Glutamatergic neuron (in vitro differentiated cells): ENCODE measurements around the gene COX19. TPM values are rescaled to one million over a fixed set of nuclear protein-coding genes. Genes with fewer than 3 reads are reported as not detected.

ENCODE experiments used
- DNase-seq: peaks from one replicate; pipeline ENCODE4 v3.0.0; 2022
- H3K27ac Mint-ChIP-seq: one replicate; pipeline ENCODE4 v1.8.0; 2020; ENCODE audit warnings: mild to moderate bottlenecking, mixed read lengths, inconsistent platforms; ENCODE audit not compliant: unreplicated experiment
- H3K27me3 Mint-ChIP-seq: one replicate; pipeline ENCODE4 v1.8.0; 2020; ENCODE audit warnings: mild to moderate bottlenecking, moderate library complexity, mixed read lengths, inconsistent platforms; ENCODE audit not compliant: unreplicated experiment
- H3K36me3 Mint-ChIP-seq: one replicate; pipeline ENCODE4 v1.8.0; 2020; ENCODE audit warnings: mild to moderate bottlenecking, mixed read lengths, inconsistent platforms; ENCODE audit not compliant: unreplicated experiment
- H3K4me1 Mint-ChIP-seq: one replicate; pipeline ENCODE4 v1.8.0; 2020; ENCODE audit warnings: mild to moderate bottlenecking, low read depth, mixed read lengths, inconsistent platforms; ENCODE audit not compliant: unreplicated experiment
- H3K4me3 Mint-ChIP-seq: one replicate; pipeline ENCODE4 v1.8.0; 2020; ENCODE audit warnings: mild to moderate bottlenecking, mixed read lengths, inconsistent platforms; ENCODE audit not compliant: unreplicated experiment
- H3K9me3 Mint-ChIP-seq: one replicate; pipeline ENCODE4 v1.8.0; 2020; ENCODE audit warnings: mild to moderate bottlenecking, moderate library complexity, mixed read lengths, inconsistent platforms; ENCODE audit not compliant: unreplicated experiment
- total RNA-seq: library from RNA; stranded (reverse); fragmentation: NEBNext Ultra II Directional; extraction: Animal tissue kit (Norgen Biotek cat#: 25700); gene quantifications from one replicate; pipeline ENCODE4 v1.2.1, GENCODE V29; 2021; ENCODE audit not compliant: unreplicated experiment
- TF ChIP-seq, protein P1 (sequence below): fragments of 200-600 bp; sonication (generic); IDR thresholded peaks from one replicate; pipeline ENCODE4 v1.5.0; 2021; ENCODE audit not compliant: partially characterized antibody, unreplicated experiment

COX19 gene
- total RNA-seq, 1 donor from 2014 or later: 18.4 TPM

DNA sequence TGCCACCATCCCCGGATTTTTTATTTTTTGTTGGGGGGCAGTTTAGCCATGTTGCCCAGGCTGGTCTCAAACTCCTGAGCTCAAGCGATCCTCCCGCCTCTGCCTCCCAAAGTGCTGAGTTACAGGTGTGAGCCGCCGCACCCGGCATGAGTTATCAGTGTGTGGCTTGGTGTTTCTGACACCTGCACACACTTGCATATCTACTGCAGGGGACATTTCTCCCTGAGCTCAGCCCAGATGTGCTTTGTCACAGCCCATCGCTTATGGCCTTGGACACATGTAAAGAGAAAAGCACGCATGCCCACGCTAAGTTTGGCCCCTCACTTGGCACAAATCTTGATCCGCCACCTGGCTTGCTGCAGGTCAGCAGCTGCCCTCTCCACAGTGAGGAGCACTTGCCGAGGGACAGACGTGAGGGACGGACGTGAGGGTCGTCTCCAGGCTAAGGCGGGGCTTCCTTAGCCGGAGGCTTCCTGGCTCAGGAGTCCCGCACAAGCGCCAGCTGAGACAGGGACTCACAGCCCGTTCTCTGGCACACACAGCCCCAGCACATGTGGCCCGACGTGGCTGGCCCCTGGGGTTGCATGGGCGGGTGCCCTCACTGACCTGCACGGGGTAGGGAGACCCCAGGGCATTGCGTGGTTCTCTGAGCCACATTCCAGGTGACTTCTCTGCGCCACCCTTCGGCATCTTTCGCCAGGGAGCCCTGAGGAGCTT lies 19.4 kb upstream of the COX19 start:
- no peak overlapping the region for H3K27ac Mint-ChIP-seq
- peaks cover 2% of the 10 kb centered on the region for H3K27me3 Mint-ChIP-seq
- no peak overlapping the region for H3K4me3 Mint-ChIP-seq
- H3K36me3 Mint-ChIP-seq: no peaks in the 10 kb centered on the region
- H3K4me1 Mint-ChIP-seq: peaks cover 10% of the 10 kb centered on the region
- TF ChIP-seq, protein P1, sequence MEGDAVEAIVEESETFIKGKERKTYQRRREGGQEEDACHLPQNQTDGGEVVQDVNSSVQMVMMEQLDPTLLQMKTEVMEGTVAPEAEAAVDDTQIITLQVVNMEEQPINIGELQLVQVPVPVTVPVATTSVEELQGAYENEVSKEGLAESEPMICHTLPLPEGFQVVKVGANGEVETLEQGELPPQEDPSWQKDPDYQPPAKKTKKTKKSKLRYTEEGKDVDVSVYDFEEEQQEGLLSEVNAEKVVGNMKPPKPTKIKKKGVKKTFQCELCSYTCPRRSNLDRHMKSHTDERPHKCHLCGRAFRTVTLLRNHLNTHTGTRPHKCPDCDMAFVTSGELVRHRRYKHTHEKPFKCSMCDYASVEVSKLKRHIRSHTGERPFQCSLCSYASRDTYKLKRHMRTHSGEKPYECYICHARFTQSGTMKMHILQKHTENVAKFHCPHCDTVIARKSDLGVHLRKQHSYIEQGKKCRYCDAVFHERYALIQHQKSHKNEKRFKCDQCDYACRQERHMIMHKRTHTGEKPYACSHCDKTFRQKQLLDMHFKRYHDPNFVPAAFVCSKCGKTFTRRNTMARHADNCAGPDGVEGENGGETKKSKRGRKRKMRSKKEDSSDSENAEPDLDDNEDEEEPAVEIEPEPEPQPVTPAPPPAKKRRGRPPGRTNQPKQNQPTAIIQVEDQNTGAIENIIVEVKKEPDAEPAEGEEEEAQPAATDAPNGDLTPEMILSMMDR: no peak
- peak; percentile 17 for DNase-seq
- H3K9me3 Mint-ChIP-seq: peaks cover 3% of the 10 kb centered on the region

DNA sequence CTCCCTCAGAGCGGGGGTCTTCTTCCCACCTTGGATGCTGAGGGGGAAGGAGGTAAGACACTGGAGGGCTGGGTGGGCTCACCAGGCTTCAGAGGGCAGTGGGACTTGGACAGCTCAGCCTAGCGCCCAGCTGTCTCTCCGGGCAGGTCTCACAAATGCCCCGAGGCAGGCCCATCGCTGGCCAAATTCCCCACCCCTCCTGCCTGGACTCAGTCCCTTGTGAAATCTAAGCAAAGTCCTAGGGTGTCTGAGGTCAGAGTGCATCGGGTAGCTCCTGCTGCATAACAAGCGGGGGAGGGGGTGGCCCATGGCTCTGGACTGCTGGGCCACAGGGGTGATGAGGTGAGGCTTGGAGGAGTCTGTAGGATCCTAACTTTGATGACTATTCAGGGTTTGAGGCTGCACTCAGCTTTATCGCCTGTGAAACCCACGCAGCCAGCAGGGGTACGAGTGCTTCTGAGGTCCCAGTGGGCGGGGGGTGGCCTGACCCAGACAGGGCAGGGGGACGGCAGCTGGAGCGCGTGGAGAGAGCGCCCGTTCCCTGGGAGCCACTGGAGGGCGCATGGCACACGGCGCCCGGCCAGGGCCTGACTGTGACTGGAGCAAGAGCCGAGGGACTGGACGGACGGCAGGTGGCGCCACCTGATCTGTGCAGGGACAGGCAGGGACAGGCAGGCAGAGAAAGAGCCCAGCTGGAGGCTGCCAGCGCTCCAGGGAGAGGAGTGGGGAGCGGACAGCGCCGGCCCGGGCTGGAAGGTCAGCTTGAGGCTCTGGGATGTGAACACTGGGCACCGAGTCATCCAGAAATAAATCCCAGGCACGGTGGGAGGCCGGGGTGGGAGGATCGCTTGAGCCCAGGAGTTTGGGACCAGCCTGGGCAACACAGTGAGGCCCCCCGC lies 17.6 kb upstream of the COX19 start:
- no peaks in the 10 kb centered on the region for H3K36me3 Mint-ChIP-seq
- peak; percentile 100 for DNase-seq
- peak overlapping the region; percentile 59 for H3K27ac Mint-ChIP-seq
- peaks cover 7% of the 10 kb centered on the region for H3K4me1 Mint-ChIP-seq
- H3K9me3 Mint-ChIP-seq: peaks cover 2% of the 10 kb centered on the region
- TF ChIP-seq, protein P1: peak; percentile 94
- H3K27me3 Mint-ChIP-seq: peaks cover 3% of the 10 kb centered on the region
- no peak overlapping the region for H3K4me3 Mint-ChIP-seq

- Mint-ChIP-seq H3K9me3 (no peaks in the 10 kb centered on the region), H3K4me1 (peaks cover 5% of the 10 kb centered on the region), H3K27me3 (peaks cover 3% of the 10 kb centered on the region), H3K36me3 (no peaks in the 10 kb centered on the region), H3K27ac (no peak overlapping the region), H3K4me3 (no peak overlapping the region)
- TF ChIP-seq, protein P1: no peak
- DNase-seq: no peak
Observed at GRCh38 chr7:991729-992656, 16.6 kb upstream of the COX19 start.

DNA sequence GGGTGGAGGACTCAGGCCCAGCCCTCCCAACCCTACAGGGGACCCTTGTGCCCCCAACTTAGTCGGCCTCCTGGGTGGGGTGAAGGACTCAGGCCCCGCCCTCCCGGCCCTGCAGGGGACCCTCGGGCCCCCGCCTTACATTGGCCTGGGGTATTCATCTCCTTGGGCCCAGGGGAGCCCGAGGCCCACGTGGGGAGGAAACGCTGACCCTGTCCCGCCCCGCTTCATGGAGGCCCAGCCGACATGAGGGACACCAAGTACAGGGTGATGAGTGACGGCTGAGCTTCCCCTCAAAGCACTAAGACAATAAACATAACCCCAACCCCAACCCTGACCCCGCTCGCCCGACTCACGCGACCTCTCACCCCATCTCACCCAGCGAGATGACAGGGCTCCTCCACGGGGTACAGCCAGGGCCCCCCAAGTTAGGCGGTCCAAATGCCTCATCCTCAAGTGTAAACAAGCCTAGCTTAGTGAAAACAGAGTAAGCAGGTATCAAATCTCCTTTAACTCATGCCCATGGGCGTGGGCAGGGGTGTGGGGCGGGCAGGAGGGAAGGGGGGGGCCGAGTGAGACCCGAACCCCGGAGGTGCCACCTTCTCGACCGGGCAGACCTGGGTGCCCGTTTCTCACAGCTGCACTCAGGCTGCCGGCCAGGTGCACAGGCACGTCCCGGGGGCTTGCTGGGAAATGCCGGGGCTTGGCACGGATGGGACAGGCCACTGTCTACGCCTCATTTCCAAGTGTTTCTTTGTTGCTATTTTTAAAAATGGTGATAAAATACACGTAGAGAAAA lies 15.8 kb upstream of the COX19 start:
- TF ChIP-seq, protein P1: no peak
- Mint-ChIP-seq H3K9me3 (no peaks in the 10 kb centered on the region), H3K4me1 (peaks cover 5% of the 10 kb centered on the region), H3K36me3 (no peaks in the 10 kb centered on the region), H3K27me3 (peaks cover 3% of the 10 kb centered on the region), H3K27ac (no peak overlapping the region), H3K4me3 (no peak overlapping the region)
- no peak for DNase-seq
